HepG2 (cell line): ENCODE data around the gene SMIM43. TPM values are rescaled to one million over a fixed set of nuclear protein-coding genes. Genes with fewer than 3 reads are reported as not detected.

ENCODE experiments used
- ATAC-seq: fragments of 200-7000 bp; cut with Tn5 transposase; 3 replicates; pipeline ENCODE4 v1.9.1; 2020; ENCODE audit warnings: mild to moderate bottlenecking, moderate library complexity
- BruUV-seq: library from RNA; stranded (reverse); fragments of 400-500 nt; replicated peaks from 2 replicates; lab custom pipeline; 2021; lab: Mats Ljungman, UMichigan
- CTCF ChIA-PET: fragments of 300-600 bp; formaldehyde crosslinking; extraction: SDS; loops from one replicate; lab custom pipeline; 2021; ENCODE audit warnings: low total read pairs, inconsistent platforms, low intra/inter-chr PET ratio; lab: Yijun Ruan, JAX
- POLR2A ChIA-PET: fragments of 350-600 bp; sonication (Branson Sonifier 250); formaldehyde crosslinking; loops from one replicate; lab custom pipeline; 2020; ENCODE audit warnings: antibody characterized with exemption, inconsistent platforms; lab: Yijun Ruan, JAX
- DNase-seq: peaks from one replicate; pipeline ENCODE4 v3.0.0-alpha.2; 2015; ENCODE audit warnings: low spot score
- FAIRE-seq: peaks from 3 replicates; lab custom pipeline; 2011; peaks lifted over from hg19 to GRCh38; lab: Jason Lieb, UNC
- H2AFZ ChIP-seq: one replicate; pipeline ENCODE4 v1.6.1; 2011; ENCODE audit warnings: low read length, inconsistent platforms
- H3K27ac ChIP-seq: fragments of 300-600 bp; 3 replicates; pipeline ENCODE4 v1.8.0; 2011; ENCODE audit warnings: mixed run types, mild to moderate bottlenecking, mixed read lengths, low read length, inconsistent platforms; ENCODE audit not compliant: insufficient read depth; ENCODE audit errors: extremely low read length
- H3K27me3 ChIP-seq, 2 experiments: fragments of 200-600 bp in 1 of 2; 2 replicates in 1 of 2; 3 replicates in 1 of 2; pipeline versions ENCODE4 v1.6.0 to v1.8.0; 2011; ENCODE audit warnings: low read length in 2 of 2, mild to moderate bottlenecking in 2 of 2, moderate library complexity in 2 of 2, inconsistent platforms in 1 of 2; ENCODE audit not compliant: insufficient read depth in 2 of 2, control insufficient read depth in 1 of 2
- H3K36me3 ChIP-seq, 2 experiments: fragments of 200-600 bp in 1 of 2; replicated peaks in 1 of 2; 2 replicates in 1 of 2; 3 replicates in 1 of 2; pipeline versions ENCODE4 v1.5.1 to v1.8.0; 2011; ENCODE audit warnings: low read length in 2 of 2, inconsistent platforms in 1 of 2; ENCODE audit not compliant: insufficient read depth in 2 of 2, control insufficient read depth in 1 of 2
- H3K4me1 ChIP-seq: 2 replicates; pipeline ENCODE4 v1.5.1; 2012; ENCODE audit warnings: low read length, inconsistent platforms; ENCODE audit not compliant: insufficient read depth
- H3K4me2 ChIP-seq: 2 replicates; pipeline ENCODE4 v1.6.0; 2011; ENCODE audit warnings: low read depth, low read length, inconsistent platforms
- H3K4me3 ChIP-seq, 3 experiments: fragments of 200-600 bp in 1 of 3; sonication (generic), shearing (Covaris generic) in 1 of 3; replicated peaks in 1 of 3; 2 replicates each; pipeline ENCODE4 v1.5.1; 2011 to 2016; ENCODE audit warnings: low read length in 3 of 3, inconsistent platforms in 2 of 3, low read depth in 2 of 3, mild to moderate bottlenecking in 2 of 3, control low read depth in 1 of 3, mixed read lengths in 1 of 3; ENCODE audit not compliant: insufficient read depth in 1 of 3
- H3K79me2 ChIP-seq: one replicate; pipeline ENCODE4 v1.6.1; 2011; ENCODE audit warnings: low read length, inconsistent platforms; ENCODE audit not compliant: insufficient read depth
- H3K9ac ChIP-seq: 2 replicates; pipeline ENCODE4 v1.6.0; 2011; ENCODE audit warnings: mild to moderate bottlenecking, low read depth, low read length, inconsistent platforms; ENCODE audit not compliant: insufficient read depth
- H3K9me3 ChIP-seq: 2 replicates; pipeline ENCODE4 v1.5.1; 2012; ENCODE audit warnings: mild to moderate bottlenecking, low read length
- H4K20me1 ChIP-seq: 2 replicates; pipeline ENCODE4 v1.6.0; 2011; ENCODE audit warnings: inconsistent platforms, mild to moderate bottlenecking, low read length, moderate library complexity; ENCODE audit not compliant: insufficient read depth
- CSRNP2 ChIP-seq: sonication (generic); formaldehyde crosslinking; conservative IDR thresholded peaks from 2 replicates; pipeline ENCODE4 v1.8.0; 2022; ENCODE audit warnings: low read depth, missing genetic modification reagents
- HNF4A ChIP-seq: sonication (generic); formaldehyde crosslinking; IDR thresholded peaks from 2 replicates; pipeline ENCODE4 v1.4.0; 2020; ENCODE audit warnings: missing genetic modification reagents
- KDM5A ChIP-seq: fragments of 200-600 bp; sonication (generic); IDR thresholded peaks from 2 replicates; pipeline ENCODE4 v1.7.0; 2018; ENCODE audit warnings: antibody characterized with exemption, mild to moderate bottlenecking, low read length, borderline replicate concordance
- MYC ChIP-seq: sonication (generic); formaldehyde crosslinking; IDR thresholded peaks from 2 replicates; pipeline ENCODE4 v1.9.0; 2021; ENCODE audit warnings: missing genetic modification reagents, borderline replicate concordance
- SRSF1 ChIP-seq: fragments of 200-400 bp; formaldehyde crosslinking; optimal IDR thresholded peaks from 2 replicates; pipeline ENCODE3; 2017; ENCODE audit warnings: mild to moderate bottlenecking, low read depth, low read length, moderate library complexity
- TBL1XR1 ChIP-seq: fragments of 150-350 bp; IDR thresholded peaks from 2 replicates; pipeline ENCODE4 v1.6.1; 2014; ENCODE audit warnings: borderline replicate concordance, low read length; ENCODE audit not compliant: partially characterized antibody
- TGIF2 ChIP-seq: IDR thresholded peaks from 2 replicates; pipeline ENCODE4 v1.6.1; 2016; ENCODE audit warnings: control low read depth, missing compliant biosample characterization
- ZNF20 ChIP-seq: sonication (generic); formaldehyde crosslinking; IDR thresholded peaks from 2 replicates; pipeline ENCODE4 v1.4.0; 2020; ENCODE audit warnings: mild to moderate bottlenecking, moderate library complexity, missing genetic modification reagents
- ZNF484 ChIP-seq: sonication (generic); formaldehyde crosslinking; IDR thresholded peaks from 2 replicates; pipeline ENCODE4 v1.5.1; 2020; ENCODE audit warnings: mild to moderate bottlenecking, low read depth, missing genetic modification reagents, borderline replicate concordance
- ZNF567 ChIP-seq: sonication (generic); formaldehyde crosslinking; IDR thresholded peaks from 2 replicates; pipeline ENCODE4 v1.8.1; 2023; ENCODE audit warnings: mild to moderate bottlenecking, missing genetic modification reagents, borderline replicate concordance
- ZNF570 ChIP-seq: sonication (generic); formaldehyde crosslinking; IDR thresholded peaks from 2 replicates; pipeline ENCODE4 v1.4.0; 2020; ENCODE audit warnings: mild to moderate bottlenecking, missing genetic modification reagents, borderline replicate concordance
- ZNF691 ChIP-seq: sonication (generic); formaldehyde crosslinking; IDR thresholded peaks from 2 replicates; pipeline ENCODE4 v1.4.0; 2020; ENCODE audit warnings: missing genetic modification reagents, low read depth, mild to moderate bottlenecking, borderline replicate concordance
- ZNF720 ChIP-seq: sonication (generic); formaldehyde crosslinking; IDR thresholded peaks from 2 replicates; pipeline ENCODE4 v1.4.0; 2020; ENCODE audit warnings: missing genetic modification reagents
- whole genome bisulfite sequencing: methylation state at CpG from one replicate; pipeline ENCODE4 v1.1.6; 2017; ENCODE audit warnings: low lambda C conversion rate; 5-methylcytosine and 5-hydroxymethylcytosine counted together
- in situ Hi-C: cut with HindIII; loops from 2 replicates; pipeline ENCODE4 v1.10.0; 2017; ENCODE audit warnings: low pct_unique_long_range_greater_than_20kb; ENCODE audit not compliant: extremely low pct_ligation_motif_present
- intact Hi-C: fragments of 100-400 bp; cut with micrococcal nuclease; formaldehyde crosslinking; loops from one replicate; pipeline ENCODE4 v1.10.0; 2022; ENCODE audit not compliant: unreplicated experiment
- polyA plus RNA-seq, 8 experiments: library from polyadenylated mRNA; depleted of rRNA in 3 of 8; stranded (reverse) in 7 of 8; unstranded in 1 of 8; fragments of >200 nt; fragmentation: Illumina TruSeq in 4 of 8; extraction: Trizol in 4 of 8; gene quantifications; 2 replicates each; pipeline versions ENCODE4 v1.2.1 to v1.2.3, GENCODE V29; 2011 to 2016; ENCODE audit warnings: low read depth in 4 of 8, missing spikeins in 1 of 8, mixed read lengths in 1 of 8; ENCODE audit not compliant: insufficient read depth in 1 of 8
- total RNA-seq, 5 experiments: library from RNA; depleted of rRNA; stranded (reverse); fragments of >200 nt; fragmentation: Illumina TruSeq; extraction: Trizol; gene quantifications; 2 replicates each; pipeline ENCODE4 v1.2.3, GENCODE V29; 2016; ENCODE audit warnings: low read depth in 1 of 5
- TF ChIP-seq, protein P1 (sequence below): sonication (generic); formaldehyde crosslinking; conservative IDR thresholded peaks from 2 replicates; pipeline ENCODE4 v1.4.0; 2020; ENCODE audit warnings: missing genetic modification reagents
- TF ChIP-seq, protein P2 (sequence below): sonication (generic); formaldehyde crosslinking; conservative IDR thresholded peaks from 2 replicates; pipeline ENCODE4 v1.4.0; 2020; ENCODE audit warnings: missing genetic modification reagents
- TF ChIP-seq, protein P3 (sequence below): sonication (generic); formaldehyde crosslinking; IDR thresholded peaks from 2 replicates; pipeline ENCODE4 v1.4.0; 2020; ENCODE audit warnings: missing genetic modification reagents, borderline replicate concordance

SMIM43 gene
- total and polyA plus RNA-seq, 2 of the 13 experiments (the other 11 are each of a cell fraction or from before 2014, with no cell fraction given): not detected

DNA sequence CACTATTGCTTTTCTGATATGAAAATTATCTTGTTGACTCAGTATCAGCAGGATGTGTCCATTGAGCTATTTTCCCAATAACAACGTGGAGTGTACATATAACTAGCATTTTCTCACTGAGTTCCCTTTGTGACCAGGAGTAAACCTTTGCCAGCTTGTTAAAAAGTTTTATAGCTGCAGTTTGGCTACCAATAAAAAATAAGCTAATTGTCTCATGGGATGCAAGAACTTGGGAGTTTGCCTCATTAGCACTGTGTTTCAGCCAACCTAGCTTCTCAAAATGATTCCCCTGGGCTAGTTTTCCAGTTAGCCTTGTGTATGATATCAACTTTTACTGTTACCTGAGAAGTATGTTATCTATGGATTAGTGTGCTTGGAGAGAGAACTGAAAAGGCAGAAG is 43.3 kb downstream of the SMIM43 start:
- Histone ChIP-seq H3K27me3 (peaks cover 0 to 4% of the 10 kb centered on the region in 2 experiments; a peak in 2 of 5 replicates), H3K4me3 (no peak overlapping the region), H3K4me1 (no peaks in the 10 kb centered on the region), H2AFZ (no peak overlapping the region), H4K20me1 (no peaks in the 10 kb centered on the region), H3K27ac (no peak overlapping the region), H3K4me2 (no peak overlapping the region), H3K9ac (no peak overlapping the region), H3K9me3 (no peaks in the 10 kb centered on the region), H3K79me2 (no peaks in the 10 kb centered on the region), H3K36me3 (no peaks in the 10 kb centered on the region)
- ChIA-PET POLR2A (no interaction called here), CTCF (no interaction called here)
- in situ Hi-C loops: loop anchor here (10.0 kb wide), 1 partner anchor 47 kb away; no protein-coding TSS in a partner anchor
- WGBS: 0% methylated on average over 1 of the region's 1 CpG
- no TSS peak for BruUV-seq
- TF ChIP-seq TBL1XR1 (no peak), ZNF484 (CRISPR knock-in tag) (no peak), KDM5A (no peak), HNF4A (CRISPR knock-in tag) (no peak), SRSF1 (no peak), ZNF20 (CRISPR knock-in tag) (no peak), ZNF570 (CRISPR knock-in tag) (no peak), TGIF2 (no peak), ZNF567 (CRISPR knock-in tag) (no peak), ZNF691 (CRISPR knock-in tag) (no peak), MYC (CRISPR knock-in tag) (no peak), ZNF720 (no peak), CSRNP2 (CRISPR knock-in tag) (no peak)
- TF ChIP-seq, protein P1, sequence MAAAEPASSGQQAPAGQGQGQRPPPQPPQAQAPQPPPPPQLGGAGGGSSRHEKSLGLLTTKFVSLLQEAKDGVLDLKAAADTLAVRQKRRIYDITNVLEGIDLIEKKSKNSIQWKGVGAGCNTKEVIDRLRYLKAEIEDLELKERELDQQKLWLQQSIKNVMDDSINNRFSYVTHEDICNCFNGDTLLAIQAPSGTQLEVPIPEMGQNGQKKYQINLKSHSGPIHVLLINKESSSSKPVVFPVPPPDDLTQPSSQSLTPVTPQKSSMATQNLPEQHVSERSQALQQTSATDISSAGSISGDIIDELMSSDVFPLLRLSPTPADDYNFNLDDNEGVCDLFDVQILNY (CRISPR knock-in tag): no peak
- TF ChIP-seq, protein P2, sequence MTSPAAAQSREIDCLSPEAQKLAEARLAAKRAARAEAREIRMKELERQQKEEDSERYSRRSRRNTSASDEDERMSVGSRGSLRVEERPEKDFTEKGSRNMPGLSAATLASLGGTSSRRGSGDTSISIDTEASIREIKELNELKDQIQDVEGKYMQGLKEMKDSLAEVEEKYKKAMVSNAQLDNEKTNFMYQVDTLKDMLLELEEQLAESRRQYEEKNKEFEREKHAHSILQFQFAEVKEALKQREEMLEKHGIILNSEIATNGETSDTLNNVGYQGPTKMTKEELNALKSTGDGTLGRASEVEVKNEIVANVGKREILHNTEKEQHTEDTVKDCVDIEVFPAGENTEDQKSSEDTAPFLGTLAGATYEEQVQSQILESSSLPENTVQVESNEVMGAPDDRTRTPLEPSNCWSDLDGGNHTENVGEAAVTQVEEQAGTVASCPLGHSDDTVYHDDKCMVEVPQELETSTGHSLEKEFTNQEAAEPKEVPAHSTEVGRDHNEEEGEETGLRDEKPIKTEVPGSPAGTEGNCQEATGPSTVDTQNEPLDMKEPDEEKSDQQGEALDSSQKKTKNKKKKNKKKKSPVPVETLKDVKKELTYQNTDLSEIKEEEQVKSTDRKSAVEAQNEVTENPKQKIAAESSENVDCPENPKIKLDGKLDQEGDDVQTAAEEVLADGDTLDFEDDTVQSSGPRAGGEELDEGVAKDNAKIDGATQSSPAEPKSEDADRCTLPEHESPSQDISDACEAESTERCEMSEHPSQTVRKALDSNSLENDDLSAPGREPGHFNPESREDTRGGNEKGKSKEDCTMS: no peak
- TF ChIP-seq, protein P3, sequence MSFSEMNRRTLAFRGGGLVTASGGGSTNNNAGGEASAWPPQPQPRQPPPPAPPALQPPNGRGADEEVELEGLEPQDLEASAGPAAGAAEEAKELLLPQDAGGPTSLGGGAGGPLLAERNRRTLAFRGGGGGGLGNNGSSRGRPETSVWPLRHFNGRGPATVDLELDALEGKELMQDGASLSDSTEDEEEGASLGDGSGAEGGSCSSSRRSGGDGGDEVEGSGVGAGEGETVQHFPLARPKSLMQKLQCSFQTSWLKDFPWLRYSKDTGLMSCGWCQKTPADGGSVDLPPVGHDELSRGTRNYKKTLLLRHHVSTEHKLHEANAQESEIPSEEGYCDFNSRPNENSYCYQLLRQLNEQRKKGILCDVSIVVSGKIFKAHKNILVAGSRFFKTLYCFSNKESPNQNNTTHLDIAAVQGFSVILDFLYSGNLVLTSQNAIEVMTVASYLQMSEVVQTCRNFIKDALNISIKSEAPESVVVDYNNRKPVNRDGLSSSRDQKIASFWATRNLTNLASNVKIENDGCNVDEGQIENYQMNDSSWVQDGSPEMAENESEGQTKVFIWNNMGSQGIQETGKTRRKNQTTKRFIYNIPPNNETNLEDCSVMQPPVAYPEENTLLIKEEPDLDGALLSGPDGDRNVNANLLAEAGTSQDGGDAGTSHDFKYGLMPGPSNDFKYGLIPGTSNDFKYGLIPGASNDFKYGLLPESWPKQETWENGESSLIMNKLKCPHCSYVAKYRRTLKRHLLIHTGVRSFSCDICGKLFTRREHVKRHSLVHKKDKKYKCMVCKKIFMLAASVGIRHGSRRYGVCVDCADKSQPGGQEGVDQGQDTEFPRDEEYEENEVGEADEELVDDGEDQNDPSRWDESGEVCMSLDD (CRISPR knock-in tag): no peak
- FAIRE-seq: no peak
- no peak for DNase-seq
- intact Hi-C loops: no loop called here
- ATAC-seq: no peak
